CD14-positive monocyte (primary cell): ENCODE measurements around the gene MAN1C1. TPM values are rescaled to one million over a fixed set of nuclear protein-coding genes. Genes with fewer than 3 reads are reported as not detected.

ENCODE experiments used
- DNase-seq, 3 donors: peaks; one replicate each; pipeline ENCODE4 v3.0.0-alpha.2; 2011 to 2022
- H2AFZ ChIP-seq: 2 replicates; pipeline ENCODE4 v1.6.0; 2012; ENCODE audit warnings: mild to moderate bottlenecking, low read depth, low read length, inconsistent platforms; ENCODE audit not compliant: insufficient read depth, poor library complexity, severe bottlenecking
- H3K27ac ChIP-seq, 2 donors: 1 replicate in 1 of 2; 2 replicates in 1 of 2; pipeline ENCODE4 v1.5.1; 2012 to 2013; ENCODE audit warnings: low read length in 2 of 2, control low read depth in 1 of 2, inconsistent platforms in 1 of 2, low read depth in 1 of 2, mild to moderate bottlenecking in 1 of 2
- H3K27me3 ChIP-seq, 2 donors: one replicate each; pipeline versions ENCODE4 v1.6.0 to v1.6.1; 2011 to 2013; ENCODE audit warnings: low read length in 2 of 2; ENCODE audit not compliant: control insufficient read depth in 2 of 2, insufficient read depth in 2 of 2
- H3K36me3 ChIP-seq, 2 donors: replicated peaks in 1 of 2; 1 replicate in 1 of 2; 2 replicates in 1 of 2; pipeline versions ENCODE4 v1.5.1 to v1.6.1; 2012 to 2013; ENCODE audit warnings: low read length in 2 of 2, control low read depth in 1 of 2, inconsistent platforms in 1 of 2, mild to moderate bottlenecking in 1 of 2; ENCODE audit not compliant: insufficient read depth in 2 of 2, control insufficient read depth in 1 of 2
- H3K4me1 ChIP-seq, 2 donors: 1 replicate in 1 of 2; 2 replicates in 1 of 2; pipeline versions ENCODE4 v1.5.1 to v1.6.1; 2012 to 2013; ENCODE audit warnings: low read length in 2 of 2, control low read depth in 1 of 2, inconsistent platforms in 1 of 2, mild to moderate bottlenecking in 1 of 2, moderate library complexity in 1 of 2; ENCODE audit not compliant: insufficient read depth in 2 of 2, control insufficient read depth in 1 of 2
- H3K4me2 ChIP-seq: replicated peaks from 2 replicates; pipeline ENCODE3; 2012; ENCODE audit warnings: low read length, moderate library complexity, mild to moderate bottlenecking; ENCODE audit not compliant: poor library complexity, severe bottlenecking; ENCODE audit errors: extremely low read depth
- H3K4me3 ChIP-seq, 3 experiments: fragments of 200-600 bp in 1 of 3; sonication (generic) in 1 of 3; replicated peaks in 1 of 3; 1 replicate in 2 of 3; 2 replicates in 1 of 3; pipeline ENCODE4 v1.5.1; 2011 to 2013; ENCODE audit warnings: low read length in 3 of 3, mild to moderate bottlenecking in 3 of 3, control low read depth in 2 of 3, low read depth in 2 of 3, inconsistent platforms in 1 of 3, moderate library complexity in 1 of 3
- H3K79me2 ChIP-seq: 2 replicates; pipeline ENCODE4 v1.6.0; 2012; ENCODE audit warnings: mild to moderate bottlenecking, control low read depth, inconsistent platforms, low read length, moderate library complexity; ENCODE audit not compliant: insufficient read depth
- H3K9ac ChIP-seq: 2 replicates; pipeline ENCODE4 v1.6.0; 2017; ENCODE audit warnings: low read length, mild to moderate bottlenecking; ENCODE audit not compliant: insufficient read depth, poor library complexity, severe bottlenecking
- H3K9me3 ChIP-seq, 2 donors: replicated peaks in 1 of 2; 1 replicate in 1 of 2; 2 replicates in 1 of 2; pipeline versions ENCODE4 v1.5.1 to v1.6.1; 2012 to 2013; ENCODE audit warnings: low read length in 2 of 2, control low read depth in 1 of 2; ENCODE audit not compliant: control insufficient read depth in 1 of 2, insufficient read depth in 1 of 2
- H4K20me1 ChIP-seq: 2 replicates; pipeline ENCODE4 v1.6.0; 2012; ENCODE audit warnings: mild to moderate bottlenecking, low read length, control low read depth, moderate library complexity; ENCODE audit not compliant: insufficient read depth
- H3K27ac Mint-ChIP-seq, 7 donors: one replicate each; pipeline ENCODE4 v1.8.0; 2020; ENCODE audit warnings: mild to moderate bottlenecking in 7 of 7, mixed read lengths in 7 of 7, moderate library complexity in 6 of 7, inconsistent platforms in 2 of 7
- H3K27me3 Mint-ChIP-seq, 3 donors: one replicate each; pipeline ENCODE4 v1.8.0; 2021 to 2022; ENCODE audit warnings: low read depth in 3 of 3, mild to moderate bottlenecking in 3 of 3, mixed read lengths in 3 of 3, moderate library complexity in 3 of 3, inconsistent platforms in 1 of 3
- H3K36me3 Mint-ChIP-seq, 2 donors: one replicate each; pipeline ENCODE4 v1.8.0; 2020; ENCODE audit warnings: mixed read lengths in 2 of 2, inconsistent platforms in 1 of 2, mild to moderate bottlenecking in 1 of 2
- H3K4me1 Mint-ChIP-seq: one replicate; pipeline ENCODE4 v1.8.0; 2020; ENCODE audit warnings: mild to moderate bottlenecking, mixed read lengths
- H3K4me3 Mint-ChIP-seq, 2 donors: one replicate each; pipeline ENCODE4 v1.8.0; 2020; ENCODE audit warnings: mild to moderate bottlenecking in 2 of 2, mixed read lengths in 2 of 2, moderate library complexity in 1 of 2
- H3K9me3 Mint-ChIP-seq, 7 donors: one replicate each; pipeline ENCODE4 v1.8.0; 2020 to 2022; ENCODE audit warnings: mixed read lengths in 7 of 7, mild to moderate bottlenecking in 6 of 7, moderate library complexity in 6 of 7, inconsistent platforms in 2 of 7
- WGBS: methylation state at CpG from one replicate; pipeline ENCODE4 v1.1.5; 2013; ENCODE audit warnings: missing lambda C conversion rate; ENCODE audit not compliant: insufficient coverage; 5-methylcytosine and 5-hydroxymethylcytosine counted together
- intact Hi-C, 2 donors: fragments of 100-400 bp; cut with micrococcal nuclease; formaldehyde crosslinking; loops; one replicate each; pipeline versions ENCODE4 v1.15.0 to v1.15.1; 2023
- polyA plus RNA-seq, 3 donors: library from polyadenylated mRNA; depleted of rRNA in 1 of 3; unstranded in 2 of 3; stranded (reverse) in 1 of 3; fragments of 300-500 nt in 2 of 3; fragments of >200 nt in 1 of 3; fragmentation: Illumina TruSeq in 2 of 3; gene quantifications; 1 replicate in 2 of 3; 2 replicates in 1 of 3; pipeline ENCODE4 v1.2.3, GENCODE V29; 2012 to 2021
- TF ChIP-seq, protein P1 (sequence below): fragments of 200-600 bp; IDR thresholded peaks from one replicate; pipeline ENCODE4 v1.8.0; 2022; ENCODE audit warnings: antibody characterized with exemption, mild to moderate bottlenecking

MAN1C1 gene
- polyA plus RNA-seq, 3 donors = 1.2 to 7.2 (median 1.7) TPM

DNA sequence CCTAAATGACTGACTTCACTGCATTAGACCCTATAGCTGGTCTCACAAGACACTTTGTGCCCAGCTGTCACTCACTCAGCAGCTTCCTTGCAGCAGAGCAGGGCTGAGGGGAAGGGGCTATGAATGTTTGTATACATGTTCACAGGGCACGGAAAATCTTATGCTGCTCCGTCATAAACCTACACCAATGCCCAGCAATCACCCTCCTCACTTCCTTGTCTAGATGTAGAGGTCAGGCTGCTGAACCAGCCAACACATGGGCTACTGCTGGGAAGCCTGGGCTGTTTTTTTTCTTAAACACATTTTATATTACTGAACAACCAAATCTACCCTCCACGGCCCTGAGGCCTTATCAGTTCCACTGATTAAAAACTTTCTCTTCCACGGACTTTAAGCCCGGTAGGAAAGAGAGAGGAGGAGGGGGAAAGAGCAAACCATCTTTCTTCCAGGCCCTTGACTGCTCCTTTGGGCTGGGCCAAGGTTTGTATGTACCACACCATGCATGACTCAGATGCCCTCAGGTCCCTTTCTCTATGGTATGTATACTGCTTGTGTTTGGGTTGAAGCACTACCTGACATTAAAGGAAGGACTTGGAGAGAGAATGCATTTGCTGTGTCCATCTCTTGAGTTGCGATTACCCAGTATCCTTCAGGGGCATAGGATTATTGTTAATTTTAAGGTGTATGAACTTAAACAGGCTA is 215.9 kb downstream of the MAN1C1 start:
- H3K27ac Mint-ChIP-seq = no peak overlapping the region
- peak overlapping the region in 1 of 2 donors; percentile 45 for H3K27ac ChIP-seq
- H3K9ac ChIP-seq = no peak overlapping the region

DNA sequence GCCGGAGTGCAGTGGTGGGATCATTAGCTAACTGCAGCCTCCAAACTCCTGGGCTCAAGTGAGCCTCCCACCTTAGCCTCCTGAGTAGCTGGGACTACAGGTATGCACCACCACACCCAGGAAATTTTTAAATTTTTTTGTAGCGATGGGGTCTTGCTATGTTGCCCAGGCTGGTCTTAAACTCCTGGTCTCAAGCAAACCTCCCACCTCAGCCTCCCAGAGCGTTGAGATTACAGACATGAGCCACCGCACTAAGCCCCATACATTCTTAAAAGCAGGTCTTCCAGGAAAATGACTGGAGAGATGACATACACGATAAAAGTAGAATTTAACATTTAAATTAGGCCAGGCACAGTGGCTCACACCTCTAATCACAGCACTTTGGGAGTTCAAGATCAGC is 216.6 kb downstream of the MAN1C1 start:
- H3K4me1 ChIP-seq = peaks cover 0 to 8% of the 10 kb centered on the region in 2 donors
- peaks cover 5% of the 10 kb centered on the region for H4K20me1 ChIP-seq
- H2AFZ ChIP-seq = no peak overlapping the region
- Mint-ChIP-seq H3K36me3 (peaks cover 76 to 77% of the 10 kb centered on the region in 2 donors), H3K27ac (peak overlapping the region in 1 of 7 donors; percentile 68), H3K9me3 (no peaks in the 10 kb centered on the region), H3K4me3 (no peak overlapping the region), H3K27me3 (no peaks in the 10 kb centered on the region), H3K4me1 (peaks cover 11% of the 10 kb centered on the region)
- peaks cover 9% of the 10 kb centered on the region for H3K79me2 ChIP-seq
- no peak overlapping the region for H3K9ac ChIP-seq
- no peak overlapping the region for H3K27ac ChIP-seq
- 100% methylated on average over 3 of the region's 5 CpGs for WGBS
- H3K27me3 ChIP-seq = no peaks in the 10 kb centered on the region
- H3K9me3 ChIP-seq = no peaks in the 10 kb centered on the region
- no peak overlapping the region for H3K4me2 ChIP-seq
- no peak overlapping the region for H3K4me3 ChIP-seq
- intact Hi-C loops = no loop called here
- DNase-seq = no peak
- TF ChIP-seq, protein P1, sequence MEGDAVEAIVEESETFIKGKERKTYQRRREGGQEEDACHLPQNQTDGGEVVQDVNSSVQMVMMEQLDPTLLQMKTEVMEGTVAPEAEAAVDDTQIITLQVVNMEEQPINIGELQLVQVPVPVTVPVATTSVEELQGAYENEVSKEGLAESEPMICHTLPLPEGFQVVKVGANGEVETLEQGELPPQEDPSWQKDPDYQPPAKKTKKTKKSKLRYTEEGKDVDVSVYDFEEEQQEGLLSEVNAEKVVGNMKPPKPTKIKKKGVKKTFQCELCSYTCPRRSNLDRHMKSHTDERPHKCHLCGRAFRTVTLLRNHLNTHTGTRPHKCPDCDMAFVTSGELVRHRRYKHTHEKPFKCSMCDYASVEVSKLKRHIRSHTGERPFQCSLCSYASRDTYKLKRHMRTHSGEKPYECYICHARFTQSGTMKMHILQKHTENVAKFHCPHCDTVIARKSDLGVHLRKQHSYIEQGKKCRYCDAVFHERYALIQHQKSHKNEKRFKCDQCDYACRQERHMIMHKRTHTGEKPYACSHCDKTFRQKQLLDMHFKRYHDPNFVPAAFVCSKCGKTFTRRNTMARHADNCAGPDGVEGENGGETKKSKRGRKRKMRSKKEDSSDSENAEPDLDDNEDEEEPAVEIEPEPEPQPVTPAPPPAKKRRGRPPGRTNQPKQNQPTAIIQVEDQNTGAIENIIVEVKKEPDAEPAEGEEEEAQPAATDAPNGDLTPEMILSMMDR = no peak
- peaks cover 72 to 90% of the 10 kb centered on the region in 2 donors for H3K36me3 ChIP-seq

More for the DNA sequence above, 215.9 kb downstream of the MAN1C1 start:
- no peaks in the 10 kb centered on the region for H3K27me3 Mint-ChIP-seq
- no CpG with 5 or more reads among the region's 6 CpGs for WGBS
- intact Hi-C loops = no loop called here
- Histone ChIP-seq H2AFZ (no peak overlapping the region), H3K4me2 (no peak overlapping the region), H4K20me1 (peaks cover 5% of the 10 kb centered on the region), H3K4me1 (peaks cover 0 to 8% of the 10 kb centered on the region in 2 donors), H3K36me3 (peaks cover 79 to 97% of the 10 kb centered on the region in 2 donors), H3K27me3 (no peaks in the 10 kb centered on the region), H3K9me3 (no peaks in the 10 kb centered on the region), H3K4me3 (no peak overlapping the region), H3K79me2 (peaks cover 9% of the 10 kb centered on the region)
- peaks cover 11% of the 10 kb centered on the region for H3K4me1 Mint-ChIP-seq
- DNase-seq = no peak
- no peak overlapping the region for H3K4me3 Mint-ChIP-seq
- peaks cover 82 to 84% of the 10 kb centered on the region in 2 donors for H3K36me3 Mint-ChIP-seq
- TF ChIP-seq, protein P1 = no peak
- no peaks in the 10 kb centered on the region for H3K9me3 Mint-ChIP-seq

Other genes starting within 250 kb of the MAN1C1 start
- gene RHCE, start 196.0 kb upstream of the MAN1C1 start, polyA plus RNA-seq = under 1 TPM in 1 of 3 donors, not detected in 2; 0.47 TPM
- gene MACO1, start 185.9 kb upstream of the MAN1C1 start, polyA plus RNA-seq = 1 to 10 TPM; 2.6 to 4.1 (median 3.9) TPM
- gene LDLRAP1, start 73.2 kb upstream of the MAN1C1 start, polyA plus RNA-seq = 10 to 100 TPM; 12.8 to 18.5 (median 14.6) TPM
- gene SELENON, start 183.4 kb downstream of the MAN1C1 start, polyA plus RNA-seq = 10 to 100 TPM in 1 of 3 donors, 1 to 10 TPM in 2; 1.5 to 31.5 (median 3.5) TPM
- gene MTFR1L, start 203.2 kb downstream of the MAN1C1 start, polyA plus RNA-seq = 10 to 100 TPM; 67.3 to 73.5 (median 69.9) TPM
- gene AUNIP, start 242.7 kb downstream of the MAN1C1 start, polyA plus RNA-seq = under 1 TPM; 0.19 to 0.44 (median 0.44) TPM